ENCODE results near the gene RHOH. TPM values are rescaled to one million over a fixed set of nuclear protein-coding genes. Genes with fewer than 3 reads are reported as not detected.

RHOH gene
- total RNA-seq, 1 donor from 2014 or later = not detected

- peak; percentile 26 for DNase-seq (ENCODE audit: low read depth)
These were observed 10.8 kb upstream of the RHOH start for GRCh38 chr4:40185830-40186664.

DNA sequence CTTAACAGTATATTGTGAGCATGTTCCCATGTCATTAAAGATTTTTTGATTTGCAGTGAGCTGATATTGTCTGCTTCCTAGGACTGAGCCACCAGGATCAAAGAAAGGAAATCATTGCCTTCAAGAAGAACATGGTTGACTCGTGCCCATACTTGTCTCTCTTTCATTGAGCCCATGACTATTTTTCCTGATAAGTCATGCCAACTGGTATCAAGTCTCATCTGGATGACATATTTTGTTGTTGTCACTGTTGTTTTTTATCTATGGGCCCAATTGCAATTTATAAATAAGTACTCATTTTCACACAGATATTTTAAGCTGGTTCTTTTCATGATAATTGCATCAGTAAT, 10.2 kb upstream of the RHOH start:
- Histone ChIP-seq H3K79me2 (ENCODE audit: insufficient read depth, low read length) (no peaks in the 10 kb centered on the region), H3K4me2 (ENCODE audit: low read length) (no peak overlapping the region), H3K4me1 (ENCODE audit: insufficient read depth, low read length) (no peaks in the 10 kb centered on the region), H3K27me3 (ENCODE audit: insufficient read depth, low read length) (no peaks in the 10 kb centered on the region), H3K36me3 (ENCODE audit: insufficient read depth, low read length) (no peaks in the 10 kb centered on the region), H3K4me3 (ENCODE audit: insufficient read depth, low read depth, low read length) (no peak overlapping the region), H3K27ac (ENCODE audit: low read depth, low read length) (no peak overlapping the region), H2AFZ (ENCODE audit: low read depth, low read length) (no peak overlapping the region), H4K20me1 (ENCODE audit: insufficient read depth, low read length) (no peaks in the 10 kb centered on the region), H3K9me3 (ENCODE audit: insufficient read depth, low read depth, low read length) (no peaks in the 10 kb centered on the region), H3K9ac (ENCODE audit: low read length) (no peak overlapping the region)
- Mint-ChIP-seq H3K27ac (ENCODE audit: unreplicated experiment) (no peak overlapping the region), H3K36me3 (ENCODE audit: low read depth, unreplicated experiment) (no peaks in the 10 kb centered on the region), H3K27me3 (ENCODE audit: low read depth, unreplicated experiment) (no peaks in the 10 kb centered on the region), H3K9me3 (ENCODE audit: unreplicated experiment) (no peaks in the 10 kb centered on the region), H3K4me3 (ENCODE audit: unreplicated experiment) (no peak overlapping the region), H3K4me1 (ENCODE audit: low read depth, unreplicated experiment) (peaks cover 10% of the 10 kb centered on the region)
- TF ChIP-seq, protein P1, sequence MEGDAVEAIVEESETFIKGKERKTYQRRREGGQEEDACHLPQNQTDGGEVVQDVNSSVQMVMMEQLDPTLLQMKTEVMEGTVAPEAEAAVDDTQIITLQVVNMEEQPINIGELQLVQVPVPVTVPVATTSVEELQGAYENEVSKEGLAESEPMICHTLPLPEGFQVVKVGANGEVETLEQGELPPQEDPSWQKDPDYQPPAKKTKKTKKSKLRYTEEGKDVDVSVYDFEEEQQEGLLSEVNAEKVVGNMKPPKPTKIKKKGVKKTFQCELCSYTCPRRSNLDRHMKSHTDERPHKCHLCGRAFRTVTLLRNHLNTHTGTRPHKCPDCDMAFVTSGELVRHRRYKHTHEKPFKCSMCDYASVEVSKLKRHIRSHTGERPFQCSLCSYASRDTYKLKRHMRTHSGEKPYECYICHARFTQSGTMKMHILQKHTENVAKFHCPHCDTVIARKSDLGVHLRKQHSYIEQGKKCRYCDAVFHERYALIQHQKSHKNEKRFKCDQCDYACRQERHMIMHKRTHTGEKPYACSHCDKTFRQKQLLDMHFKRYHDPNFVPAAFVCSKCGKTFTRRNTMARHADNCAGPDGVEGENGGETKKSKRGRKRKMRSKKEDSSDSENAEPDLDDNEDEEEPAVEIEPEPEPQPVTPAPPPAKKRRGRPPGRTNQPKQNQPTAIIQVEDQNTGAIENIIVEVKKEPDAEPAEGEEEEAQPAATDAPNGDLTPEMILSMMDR (IDR thresholded peaks at IDR 0.05; ENCODE audit: insufficient read depth, low read depth, low read length) = no peak
- no peak for TF ChIP-seq EZH2 (IDR thresholded peaks at IDR 0.05; ENCODE audit: insufficient read depth, low read length)
- DNase-seq (ENCODE audit: low read depth) = no peak
- no peak for FAIRE-seq

More at GRCh38 chr4:40185830-40186664, 10.8 kb upstream of the RHOH start:
- FAIRE-seq = peak; percentile 62
- Mint-ChIP-seq H3K4me1 (ENCODE audit: low read depth, unreplicated experiment) (peaks cover 10% of the 10 kb centered on the region), H3K9me3 (ENCODE audit: unreplicated experiment) (no peaks in the 10 kb centered on the region), H3K27me3 (ENCODE audit: low read depth, unreplicated experiment) (no peaks in the 10 kb centered on the region), H3K4me3 (ENCODE audit: unreplicated experiment) (no peak overlapping the region), H3K36me3 (ENCODE audit: low read depth, unreplicated experiment) (no peaks in the 10 kb centered on the region), H3K27ac (ENCODE audit: unreplicated experiment) (no peak overlapping the region)
- Histone ChIP-seq H3K4me2 (ENCODE audit: low read length) (no peak overlapping the region), H3K79me2 (ENCODE audit: insufficient read depth, low read length) (no peaks in the 10 kb centered on the region), H3K27ac (ENCODE audit: low read depth, low read length) (no peak overlapping the region), H3K9ac (ENCODE audit: low read length) (no peak overlapping the region), H3K9me3 (ENCODE audit: insufficient read depth, low read depth, low read length) (no peaks in the 10 kb centered on the region), H3K4me3 (ENCODE audit: insufficient read depth, low read depth, low read length) (no peak overlapping the region), H2AFZ (ENCODE audit: low read depth, low read length) (no peak overlapping the region), H3K4me1 (ENCODE audit: insufficient read depth, low read length) (no peaks in the 10 kb centered on the region), H3K36me3 (ENCODE audit: insufficient read depth, low read length) (no peaks in the 10 kb centered on the region), H4K20me1 (ENCODE audit: insufficient read depth, low read length) (no peaks in the 10 kb centered on the region), H3K27me3 (ENCODE audit: insufficient read depth, low read length) (no peaks in the 10 kb centered on the region)
- TF ChIP-seq, protein P1 (IDR thresholded peaks at IDR 0.05; ENCODE audit: insufficient read depth, low read depth, low read length) = no peak
- no peak for TF ChIP-seq EZH2 (IDR thresholded peaks at IDR 0.05; ENCODE audit: insufficient read depth, low read length)

DNA sequence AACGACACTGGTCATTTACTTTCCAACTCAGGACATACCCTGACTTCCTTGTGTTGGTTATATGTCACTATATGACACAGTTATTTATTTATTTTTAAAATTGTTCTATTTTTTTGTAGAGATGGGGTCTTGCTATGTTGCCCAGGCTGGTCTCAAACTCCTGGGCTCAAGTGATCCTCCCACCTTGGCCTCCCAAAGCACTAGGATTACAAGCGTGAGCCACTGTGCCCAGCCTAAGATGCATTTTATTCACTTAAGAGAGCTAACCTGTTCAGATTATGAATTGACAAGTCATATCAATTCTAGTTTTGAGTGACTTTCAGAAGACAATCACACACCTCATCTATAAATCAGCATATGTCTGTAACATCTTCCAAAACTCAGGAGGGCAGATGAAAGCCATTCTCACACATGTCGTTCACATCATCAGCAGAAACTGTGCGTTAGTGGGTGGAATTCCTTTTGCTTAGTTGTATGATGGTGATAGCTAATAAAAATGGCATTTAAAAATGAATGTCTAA, 9.4 kb upstream of the RHOH start:
- peaks cover 10% of the 10 kb centered on the region for H3K4me1 Mint-ChIP-seq (ENCODE audit: low read depth, unreplicated experiment)
- no peaks in the 10 kb centered on the region for H3K4me1 ChIP-seq (ENCODE audit: insufficient read depth, low read length)
- no peaks in the 10 kb centered on the region for H3K79me2 ChIP-seq (ENCODE audit: insufficient read depth, low read length)
- no peak overlapping the region for H3K4me3 ChIP-seq (ENCODE audit: insufficient read depth, low read depth, low read length)
- H3K4me2 ChIP-seq (ENCODE audit: low read length) = no peak overlapping the region
- H3K9ac ChIP-seq (ENCODE audit: low read length) = no peak overlapping the region
- no peaks in the 10 kb centered on the region for H3K9me3 ChIP-seq (ENCODE audit: insufficient read depth, low read depth, low read length)
- H4K20me1 ChIP-seq (ENCODE audit: insufficient read depth, low read length) = no peaks in the 10 kb centered on the region
- no peaks in the 10 kb centered on the region for H3K36me3 ChIP-seq (ENCODE audit: insufficient read depth, low read length)
- no peak overlapping the region for H3K27ac Mint-ChIP-seq (ENCODE audit: unreplicated experiment)
- H3K36me3 Mint-ChIP-seq (ENCODE audit: low read depth, unreplicated experiment) = no peaks in the 10 kb centered on the region
- no peak overlapping the region for H2AFZ ChIP-seq (ENCODE audit: low read depth, low read length)
- FAIRE-seq (no peak), DNase-seq (ENCODE audit: low read depth) (no peak)
- H3K27ac ChIP-seq (ENCODE audit: low read depth, low read length) = no peak overlapping the region
- H3K27me3 Mint-ChIP-seq (ENCODE audit: low read depth, unreplicated experiment) = no peaks in the 10 kb centered on the region
- no peaks in the 10 kb centered on the region for H3K9me3 Mint-ChIP-seq (ENCODE audit: unreplicated experiment)
- no peak overlapping the region for H3K4me3 Mint-ChIP-seq (ENCODE audit: unreplicated experiment)
- no peak for TF ChIP-seq EZH2 (IDR thresholded peaks at IDR 0.05; ENCODE audit: insufficient read depth, low read length)
- TF ChIP-seq, protein P1 (IDR thresholded peaks at IDR 0.05; ENCODE audit: insufficient read depth, low read depth, low read length) = no peak
- no peaks in the 10 kb centered on the region for H3K27me3 ChIP-seq (ENCODE audit: insufficient read depth, low read length)

Measured in astrocyte (in vitro differentiated cells and primary cell).